Stimulated activated CD8-positive, alpha-beta memory T cell treated with anti-CD3 and anti-CD28 coated beads, Interleukin-12 subunit alpha, Interleukin-12 subunit beta, amount 100 ng/mL, for 24 hours (primary cell): ENCODE data around the gene ADGRG3.

Experiments used
- DNase-seq: peaks from one replicate; pipeline ENCODE4 v3.0.0-alpha.2; 2020; ENCODE audit errors: extremely low read depth

The ADGRG3 gene

GRCh38 chr16:57646388-57647039, 21.6 kb upstream of the ADGRG3 start:
- DNase-seq = no peak

GRCh38 chr16:57647136-57647875, 20.8 kb upstream of the ADGRG3 start:
- DNase-seq = no peak

GRCh38 chr16:57648125-57648524, 20.0 kb upstream of the ADGRG3 start:
- DNase-seq = no peak

GRCh38 chr16:57648581-57649442, 19.3 kb upstream of the ADGRG3 start:
- peak; percentile 55 for DNase-seq

GRCh38 chr16:57649443-57649751, 18.7 kb upstream of the ADGRG3 start:
- no peak for DNase-seq

- no peak for DNase-seq
Measured at GRCh38 chr16:57649846-57650245, 18.3 kb upstream of the ADGRG3 start.

GRCh38 chr16:57651344-57652333, 16.5 kb upstream of the ADGRG3 start:
- no peak for DNase-seq

GRCh38 chr16:57652695-57653471, 15.2 kb upstream of the ADGRG3 start:
- no peak for DNase-seq

- no peak for DNase-seq
Measured at GRCh38 chr16:57653936-57654335, 14.2 kb upstream of the ADGRG3 start.

- DNase-seq = no peak
Measured at GRCh38 chr16:57656342-57656955, 11.7 kb upstream of the ADGRG3 start.

- DNase-seq = no peak
Measured at GRCh38 chr16:57657228-57657627, 10.9 kb upstream of the ADGRG3 start.

- no peak for DNase-seq
Measured at GRCh38 chr16:57658130-57658877, 9.8 kb upstream of the ADGRG3 start.

- DNase-seq = no peak
Measured at GRCh38 chr16:57658878-57659674, 9.0 kb upstream of the ADGRG3 start.

- DNase-seq = no peak
Measured at GRCh38 chr16:57660715-57661463, 7.2 kb upstream of the ADGRG3 start.

- no peak for DNase-seq
Measured at GRCh38 chr16:57661510-57661909, 6.6 kb upstream of the ADGRG3 start.

- DNase-seq = no peak
Measured at GRCh38 chr16:57661936-57662906, 5.9 kb upstream of the ADGRG3 start.

- DNase-seq = no peak
Measured at GRCh38 chr16:57663436-57663835, 4.7 kb upstream of the ADGRG3 start.
